Activated CD8-positive, alpha-beta memory T cell treated with anti-CD3 and anti-CD28 coated beads for 1 hour (primary cell): ENCODE measurements around the gene MZT2A.
"Not testable (repeated sequence)": the region's sequence is repeated elsewhere in the genome, so short reads cannot be mapped to it uniquely, and the experiment has no call there.

Source experiments
- DNase-seq, 2 donors: peaks; one replicate each; pipeline ENCODE4 v3.0.0-alpha.2; 2020; ENCODE audit warnings: low read depth in 1 of 2; ENCODE audit errors: extremely low read depth in 1 of 2

Gene MZT2A

GRCh38 chr2:131521524-131521923 lies 29.3 kb upstream of the MZT2A start:
- not testable (repeated sequence) for DNase-seq

- no peak for DNase-seq
These were observed 28.3 kb upstream of the MZT2A start for GRCh38 chr2:131520526-131520925.

- not testable (repeated sequence) for DNase-seq
These were observed 27.8 kb upstream of the MZT2A start for GRCh38 chr2:131519871-131520470.

- DNase-seq = no peak
These were observed 27.3 kb upstream of the MZT2A start for GRCh38 chr2:131519466-131519865.

- not testable (repeated sequence) for DNase-seq
These were observed 26.3 kb upstream of the MZT2A start for GRCh38 chr2:131518531-131518930.

GRCh38 chr2:131517856-131518255 lies 25.7 kb upstream of the MZT2A start:
- DNase-seq = not testable (repeated sequence)

GRCh38 chr2:131517106-131517831 lies 25.1 kb upstream of the MZT2A start:
- DNase-seq = no peak

GRCh38 chr2:131516621-131517020 lies 24.4 kb upstream of the MZT2A start:
- DNase-seq = not testable (repeated sequence)

- DNase-seq = no peak
These were observed 23.8 kb upstream of the MZT2A start for GRCh38 chr2:131516011-131516410.

- DNase-seq = not testable (repeated sequence)
These were observed 23.0 kb upstream of the MZT2A start for GRCh38 chr2:131515235-131515634.

- DNase-seq = not testable (repeated sequence)
These were observed 22.4 kb upstream of the MZT2A start for GRCh38 chr2:131514408-131515166.

GRCh38 chr2:131511969-131512870 lies 20.0 kb upstream of the MZT2A start:
- not testable (repeated sequence) for DNase-seq

GRCh38 chr2:131511291-131511968 lies 19.2 kb upstream of the MZT2A start:
- DNase-seq = not testable (repeated sequence)

GRCh38 chr2:131509615-131510014 lies 17.4 kb upstream of the MZT2A start:
- no peak for DNase-seq

GRCh38 chr2:131504082-131504750 lies 12.0 kb upstream of the MZT2A start:
- DNase-seq = not testable (repeated sequence)

- not testable (repeated sequence) for DNase-seq
These were observed 11.4 kb upstream of the MZT2A start for GRCh38 chr2:131503587-131503986.

- not testable (repeated sequence) for DNase-seq
These were observed 6.2 kb upstream of the MZT2A start for GRCh38 chr2:131498321-131498973.

GRCh38 chr2:131495506-131495905 lies 3.3 kb upstream of the MZT2A start:
- DNase-seq = not testable (repeated sequence)
